ENCODE data around the gene MRTFA.

Gene MRTFA

DNA sequence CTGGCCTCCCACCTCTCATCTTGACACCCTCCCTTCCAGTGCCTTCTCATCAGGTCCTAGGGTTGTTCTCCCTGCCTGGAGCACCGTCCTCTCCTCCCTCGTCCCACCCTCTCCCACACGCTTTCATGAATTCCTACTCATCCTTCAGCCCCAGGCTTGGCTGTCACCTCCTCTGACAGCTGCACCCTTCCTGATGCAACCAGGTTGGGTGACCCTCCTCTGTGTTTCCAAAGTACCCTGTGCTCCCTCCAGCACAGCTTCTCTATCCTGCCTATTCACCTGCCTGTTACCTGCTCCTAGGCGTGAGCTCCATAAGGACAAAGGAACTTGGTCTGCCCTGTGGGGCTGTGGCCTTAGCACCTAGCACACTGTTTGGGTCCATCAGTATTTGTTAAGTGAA is 207.7 kb downstream of the MRTFA start:
- no peak for DNase-seq (ENCODE audit: low read depth in 2 of 2)

DNA sequence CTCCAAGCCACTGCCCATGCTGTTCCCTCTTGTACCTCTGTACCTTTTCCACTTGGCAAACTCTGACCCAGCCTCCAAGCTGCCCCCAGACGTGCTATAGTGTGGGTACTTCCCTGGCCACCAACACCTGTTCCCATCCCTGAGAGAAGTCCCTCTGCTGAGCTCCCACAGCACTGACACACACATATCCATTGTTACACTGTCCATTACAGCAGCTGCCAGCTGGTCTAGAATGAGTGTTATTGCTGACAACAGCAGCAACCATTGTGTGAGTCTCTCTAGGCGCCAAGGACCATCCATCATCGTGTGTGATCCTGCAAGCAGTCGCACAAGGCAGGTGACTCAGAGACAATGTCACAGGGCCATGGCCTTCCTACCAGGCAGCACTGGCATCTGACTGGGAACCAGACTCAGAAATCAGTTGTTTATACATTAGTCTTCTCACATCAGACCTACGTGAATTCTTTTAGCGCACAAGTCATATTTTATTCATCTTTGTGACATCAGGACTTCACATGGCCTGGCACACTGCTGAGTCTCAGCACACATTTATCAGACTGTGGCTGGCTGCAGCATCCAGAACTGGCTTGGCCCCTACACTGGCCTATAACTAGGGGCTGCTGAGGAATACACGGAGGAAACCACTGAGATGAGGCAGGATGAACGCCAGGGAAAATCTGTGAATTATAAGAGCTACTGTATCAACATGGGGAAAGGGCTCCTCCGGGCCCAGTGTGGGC is 209.8 kb downstream of the MRTFA start:
- DNase-seq (ENCODE audit: low read depth in 2 of 2): no peak

DNA sequence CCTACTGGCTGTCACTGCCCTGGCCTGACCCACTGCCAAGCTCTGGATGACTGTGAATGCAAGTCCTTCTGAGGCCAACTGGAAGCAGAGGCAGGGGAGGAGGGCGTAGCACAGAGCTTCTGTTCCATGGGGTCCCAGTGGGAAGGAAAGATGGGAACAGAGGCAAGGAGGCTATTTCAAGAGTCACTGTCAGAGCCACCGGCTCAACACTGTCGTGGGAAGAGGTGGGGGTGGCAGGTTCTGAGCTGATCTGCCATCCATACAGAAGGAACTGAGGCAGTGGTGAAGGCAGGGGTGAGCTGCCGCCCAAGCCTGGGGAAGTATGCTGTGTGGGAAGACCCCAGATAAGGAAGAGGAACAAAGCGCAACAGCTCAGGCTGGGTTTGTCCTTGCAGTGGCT is 211.4 kb downstream of the MRTFA start:
- no peak for DNase-seq (ENCODE audit: low read depth in 2 of 2)

DNA sequence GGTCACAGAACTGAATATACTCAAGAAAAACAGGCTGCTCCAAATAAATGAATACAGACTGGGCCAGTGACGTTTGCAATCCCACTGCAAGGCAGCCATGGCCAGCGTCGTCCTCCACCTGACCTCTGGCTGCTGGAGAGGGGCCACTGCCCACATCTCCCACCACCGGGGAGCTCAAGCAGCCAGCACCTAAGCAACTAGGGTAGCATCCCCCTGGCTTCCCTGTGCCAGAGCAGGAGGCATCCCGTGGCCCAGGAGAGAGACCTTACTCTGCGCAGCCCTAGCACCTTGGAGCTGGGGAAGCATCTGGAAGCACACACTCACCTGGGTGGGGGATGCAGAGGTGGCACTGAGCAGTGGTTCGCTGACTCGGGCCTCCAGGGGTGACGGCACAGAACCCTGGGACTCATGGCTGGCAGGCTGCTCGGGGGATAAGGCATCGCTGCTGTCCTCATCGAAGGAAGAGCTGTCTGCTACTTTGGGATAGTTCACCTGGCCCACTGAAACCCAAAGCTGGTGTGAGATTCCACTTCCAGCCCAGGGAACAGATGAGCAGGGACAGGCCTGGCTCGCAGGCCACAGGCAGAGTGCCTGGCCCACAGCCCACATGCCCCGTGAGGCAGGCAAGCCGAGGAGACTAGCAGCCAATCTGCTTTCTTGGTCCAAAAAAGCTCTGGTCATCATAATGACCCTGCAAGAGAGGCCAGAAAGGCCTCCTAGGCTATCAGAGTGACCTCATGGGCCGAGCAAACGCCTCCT is 212.5 kb downstream of the MRTFA start:
- DNase-seq (ENCODE audit: low read depth in 2 of 2): no peak

DNA sequence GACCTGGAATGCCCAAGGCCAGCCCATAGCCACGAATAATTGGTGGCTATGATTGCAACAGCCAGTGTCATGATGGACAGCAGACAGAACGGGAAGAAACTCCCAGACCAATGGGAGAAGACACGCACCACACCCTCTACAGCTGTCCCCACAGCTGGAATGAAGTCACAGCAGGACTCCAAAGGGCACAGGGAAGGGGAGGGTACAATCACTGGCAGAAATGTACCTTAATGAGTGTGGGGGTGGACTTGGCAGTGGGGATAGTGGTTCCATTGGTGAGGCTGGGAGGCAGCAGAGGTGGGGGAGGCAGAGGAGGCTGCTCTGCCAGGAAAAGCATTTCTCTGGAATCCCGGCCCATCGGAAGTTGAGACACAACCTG is 213.2 kb downstream of the MRTFA start:
- no peak for DNase-seq (ENCODE audit: low read depth in 2 of 2)

DNA sequence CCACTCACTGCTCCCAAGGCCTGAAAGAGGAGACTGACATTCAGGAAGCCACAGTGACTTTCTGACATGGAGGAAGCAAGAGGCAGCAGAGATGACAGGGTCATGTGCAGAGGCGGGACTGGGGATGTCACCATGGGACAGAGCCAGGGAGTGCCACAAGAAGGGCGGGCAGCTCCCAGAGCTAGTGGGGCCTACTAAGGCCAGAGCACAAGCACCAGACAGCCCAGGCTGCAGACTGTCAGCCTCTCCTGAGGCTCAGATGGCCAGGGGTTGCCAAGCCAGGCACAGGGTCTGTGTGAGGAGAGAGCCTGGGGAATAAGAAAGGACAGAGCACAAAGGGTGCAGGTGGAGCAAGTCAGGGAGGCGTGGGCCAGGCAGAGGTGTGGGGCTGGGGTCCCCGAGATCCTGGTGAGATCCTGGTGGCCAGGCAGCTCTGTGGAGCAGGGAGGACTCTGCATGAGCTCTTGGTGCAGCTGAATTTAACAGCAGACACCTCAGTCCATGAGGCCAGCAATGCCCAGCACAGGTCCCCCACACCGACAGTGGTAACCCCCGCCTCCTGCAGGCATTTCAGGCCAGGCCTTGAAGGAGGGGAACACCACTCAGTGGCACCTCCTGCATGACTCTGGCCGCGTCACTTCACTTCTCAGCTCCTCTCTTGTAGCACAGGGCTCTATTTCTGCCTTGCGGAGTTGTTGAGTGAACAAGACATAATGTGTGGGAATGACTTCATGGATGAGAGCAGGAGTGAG is 213.8 kb downstream of the MRTFA start:
- no peak for DNase-seq (ENCODE audit: low read depth in 2 of 2)

DNA sequence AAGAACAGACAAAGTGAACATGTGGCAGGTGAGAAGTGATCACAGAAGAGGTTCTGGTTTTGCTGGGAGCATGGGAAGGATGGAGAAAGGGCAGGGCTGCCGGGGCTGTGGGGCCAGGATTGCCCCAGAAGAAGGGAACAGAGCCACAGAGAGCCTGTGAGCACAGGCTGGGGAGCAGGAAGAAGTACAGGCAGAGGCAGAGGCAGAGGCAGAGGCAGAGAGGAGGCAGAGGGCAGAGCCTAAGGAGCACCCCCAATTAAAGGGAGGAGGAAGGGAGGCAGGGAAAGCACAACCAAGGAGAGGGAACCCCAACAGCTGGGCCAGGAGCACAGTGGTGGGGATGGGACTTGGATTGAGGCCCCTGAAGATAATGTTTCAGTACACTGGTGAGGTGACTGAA is 214.6 kb downstream of the MRTFA start:
- no peak for DNase-seq (ENCODE audit: low read depth in 2 of 2)

DNA sequence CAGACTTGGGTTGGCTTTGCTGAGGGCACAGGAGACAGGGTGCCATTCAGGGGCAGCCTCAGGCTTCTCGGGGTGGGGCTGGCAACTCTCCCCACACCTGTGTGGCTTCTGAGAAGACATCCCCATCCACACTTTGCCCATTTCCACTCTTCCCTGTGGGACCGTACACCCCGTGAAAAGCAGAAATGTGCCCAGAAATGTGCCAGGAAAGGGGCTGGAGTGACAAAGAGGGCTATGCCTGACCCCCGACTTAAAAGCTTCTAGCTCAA is 215.5 kb downstream of the MRTFA start:
- DNase-seq (ENCODE audit: low read depth in 2 of 2): no peak

DNA sequence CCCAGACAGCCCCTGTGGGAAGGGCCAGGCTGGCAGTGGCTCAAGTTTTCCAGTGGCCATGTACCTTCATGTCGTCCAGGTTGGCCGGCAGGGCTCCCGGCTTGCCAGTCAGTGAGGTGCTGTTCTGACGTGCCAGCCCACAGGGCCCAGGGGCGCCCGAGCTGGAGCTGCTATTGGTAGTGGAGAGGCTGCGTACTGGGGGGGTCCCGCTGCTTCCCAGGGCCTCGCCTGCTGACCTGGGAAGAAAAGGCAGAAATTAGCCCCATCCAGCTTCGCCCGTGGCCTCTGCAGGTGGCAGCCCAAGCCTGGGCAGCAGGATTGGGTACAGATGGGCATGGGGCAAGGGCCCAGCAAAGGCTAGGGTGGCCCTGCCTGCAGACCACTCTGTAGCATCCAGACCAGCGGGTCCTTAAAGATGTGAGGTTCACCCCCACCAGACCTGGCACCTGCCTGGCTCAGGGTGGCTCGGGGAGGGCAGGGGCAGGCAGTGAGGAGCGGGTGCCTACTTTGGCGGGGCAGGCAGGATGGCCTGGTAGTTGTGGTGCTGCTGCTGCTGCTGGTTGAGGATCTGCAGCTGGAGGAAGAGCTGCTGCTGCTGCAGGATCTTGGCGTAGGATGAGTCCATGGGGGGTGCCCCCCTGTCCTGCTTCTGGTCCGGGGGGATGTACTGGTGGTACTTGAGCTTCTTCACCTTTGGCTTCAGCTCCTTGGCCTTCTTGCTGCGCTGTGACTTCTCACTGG is 216.0 kb downstream of the MRTFA start:
- DNase-seq (ENCODE audit: low read depth in 2 of 2): no peak

DNA sequence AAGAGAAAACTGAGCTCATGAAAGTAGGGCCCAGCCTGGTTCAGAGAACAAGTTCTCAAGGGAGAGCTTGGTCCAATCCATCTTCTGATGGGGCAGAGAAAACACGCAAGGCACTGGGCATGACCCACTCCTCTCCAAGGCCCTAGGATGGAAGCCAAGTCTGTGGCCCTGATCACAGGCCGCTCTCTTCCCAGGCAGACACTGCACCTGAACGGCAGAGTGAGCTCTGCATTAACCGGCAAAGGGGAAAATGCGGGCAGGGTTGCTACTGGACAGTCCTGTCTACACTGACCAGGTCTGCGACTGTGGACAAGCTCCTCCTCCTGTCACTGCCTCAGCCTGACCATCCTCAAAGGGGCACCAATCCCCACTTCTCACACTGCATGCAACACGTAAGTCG is 216.8 kb downstream of the MRTFA start:
- DNase-seq (ENCODE audit: low read depth in 2 of 2): no peak

DNA sequence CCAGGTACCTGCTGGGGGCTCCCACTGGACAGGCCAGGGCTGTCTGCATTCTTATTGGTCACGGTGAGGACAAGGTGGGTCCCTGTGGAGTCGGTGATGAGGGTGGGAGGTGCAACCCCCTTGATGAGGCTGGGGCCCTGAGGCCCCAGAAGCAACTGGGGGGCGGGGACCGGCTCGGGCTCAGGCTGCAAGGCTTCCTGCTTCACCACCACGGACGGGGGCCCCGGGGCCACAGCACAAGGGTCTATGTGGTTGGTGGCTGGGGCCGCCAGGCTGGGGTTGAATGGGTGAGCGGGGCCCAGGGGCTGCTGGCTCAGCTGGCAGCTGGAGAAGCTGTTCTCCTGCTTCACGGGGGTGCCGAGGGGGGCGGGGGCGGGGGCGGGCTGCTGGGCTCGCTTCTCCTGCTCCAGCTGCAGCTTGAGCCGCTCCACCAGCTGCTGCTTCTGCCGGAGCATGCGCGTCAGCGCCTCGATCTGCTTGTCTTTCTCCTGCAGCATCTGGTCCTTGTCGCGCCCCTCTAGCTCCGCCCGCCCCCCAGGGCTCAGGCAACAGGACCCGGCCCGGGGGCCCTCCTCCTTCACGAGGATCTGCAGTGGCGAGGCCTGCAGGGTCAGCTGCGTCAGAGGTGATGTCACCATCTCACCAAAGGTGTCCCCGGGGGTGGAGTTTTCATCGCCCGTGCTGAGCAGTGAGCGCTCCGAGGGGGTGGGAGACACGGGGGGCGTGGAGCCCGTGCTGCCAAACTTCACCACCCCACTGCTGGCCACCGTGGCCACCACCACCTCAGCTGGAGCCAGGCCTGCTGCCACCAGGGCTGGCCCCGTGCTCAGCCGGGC is 217.9 kb downstream of the MRTFA start:
- DNase-seq (ENCODE audit: low read depth in 2 of 2): no peak

DNA sequence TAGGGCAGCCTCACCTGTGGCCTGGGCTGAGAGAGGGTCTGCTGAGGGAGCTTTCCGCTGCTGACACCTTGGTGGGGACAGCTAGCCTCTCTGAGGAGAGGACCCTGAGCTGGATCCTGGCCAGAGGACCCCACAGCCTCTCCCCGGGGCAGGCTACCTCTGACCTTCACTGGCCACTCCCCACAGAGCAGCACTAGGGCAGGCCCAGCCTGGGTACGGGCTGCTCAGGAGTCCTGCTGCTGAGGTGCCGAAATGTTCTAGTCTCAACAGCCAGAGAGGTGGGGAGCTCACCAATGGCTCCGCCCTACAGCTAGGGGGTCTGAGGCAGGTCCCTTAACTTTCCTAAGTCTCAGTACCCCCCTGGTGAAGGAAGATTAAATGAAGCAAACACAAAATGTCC is 218.6 kb downstream of the MRTFA start:
- DNase-seq (ENCODE audit: low read depth in 2 of 2): no peak

DNA sequence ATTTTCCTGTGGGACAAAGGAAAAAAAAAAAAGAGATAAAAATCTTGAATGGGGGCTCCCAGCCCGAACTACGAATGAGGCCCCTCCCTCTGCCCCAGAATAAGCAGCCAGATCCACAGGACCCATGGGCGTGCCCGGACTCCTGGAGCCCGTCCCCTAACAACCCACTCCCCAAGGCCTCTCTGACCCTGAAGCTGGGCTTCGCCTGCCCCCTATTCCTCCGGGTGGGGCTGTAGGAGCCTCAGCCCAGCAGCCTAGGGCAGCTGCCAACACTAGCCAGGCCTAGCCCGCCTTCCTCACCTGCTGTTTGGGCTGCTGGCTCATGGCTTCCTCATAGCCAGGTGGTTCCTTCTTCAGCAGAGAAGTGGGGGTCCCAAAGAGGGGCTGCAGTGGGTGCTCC is 219.5 kb downstream of the MRTFA start:
- no peak for DNase-seq (ENCODE audit: low read depth in 2 of 2)

DNA sequence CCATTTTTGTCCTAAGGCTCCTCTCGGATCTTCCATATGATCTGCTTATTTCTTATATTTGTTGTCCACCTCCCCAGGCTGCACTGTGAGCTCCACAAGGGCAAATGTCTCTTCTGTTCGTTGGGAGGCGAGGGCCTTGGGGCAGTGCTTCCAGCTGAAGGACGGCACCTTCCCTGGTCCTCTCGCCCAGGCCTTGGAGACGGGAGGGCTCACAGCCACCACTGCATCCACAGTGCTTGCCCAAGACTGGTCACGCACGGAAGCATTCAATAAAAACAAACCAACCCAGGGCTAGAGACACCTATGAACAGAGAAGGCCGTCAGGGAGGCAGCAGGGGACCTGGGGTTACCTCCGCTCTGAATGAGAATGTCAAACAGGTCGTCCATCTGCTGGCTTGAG is 219.9 kb downstream of the MRTFA start:
- no peak for DNase-seq (ENCODE audit: low read depth in 2 of 2)

DNA sequence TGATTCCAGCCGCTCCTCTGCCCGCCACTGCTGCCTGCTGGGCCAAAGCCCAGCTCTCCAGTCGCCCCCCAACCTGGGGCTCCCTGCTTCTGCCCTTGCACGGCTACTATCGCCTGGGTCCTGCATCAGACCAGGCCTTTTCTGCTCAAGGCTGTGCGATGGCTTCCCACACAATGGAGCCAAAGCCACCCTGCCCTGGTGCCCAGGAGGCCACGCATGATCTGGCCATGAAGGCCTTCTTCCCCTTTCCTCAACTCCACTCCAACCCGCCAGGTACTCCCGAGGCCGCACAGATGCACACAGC is 220.3 kb downstream of the MRTFA start:
- DNase-seq (ENCODE audit: low read depth in 2 of 2): no peak

DNA sequence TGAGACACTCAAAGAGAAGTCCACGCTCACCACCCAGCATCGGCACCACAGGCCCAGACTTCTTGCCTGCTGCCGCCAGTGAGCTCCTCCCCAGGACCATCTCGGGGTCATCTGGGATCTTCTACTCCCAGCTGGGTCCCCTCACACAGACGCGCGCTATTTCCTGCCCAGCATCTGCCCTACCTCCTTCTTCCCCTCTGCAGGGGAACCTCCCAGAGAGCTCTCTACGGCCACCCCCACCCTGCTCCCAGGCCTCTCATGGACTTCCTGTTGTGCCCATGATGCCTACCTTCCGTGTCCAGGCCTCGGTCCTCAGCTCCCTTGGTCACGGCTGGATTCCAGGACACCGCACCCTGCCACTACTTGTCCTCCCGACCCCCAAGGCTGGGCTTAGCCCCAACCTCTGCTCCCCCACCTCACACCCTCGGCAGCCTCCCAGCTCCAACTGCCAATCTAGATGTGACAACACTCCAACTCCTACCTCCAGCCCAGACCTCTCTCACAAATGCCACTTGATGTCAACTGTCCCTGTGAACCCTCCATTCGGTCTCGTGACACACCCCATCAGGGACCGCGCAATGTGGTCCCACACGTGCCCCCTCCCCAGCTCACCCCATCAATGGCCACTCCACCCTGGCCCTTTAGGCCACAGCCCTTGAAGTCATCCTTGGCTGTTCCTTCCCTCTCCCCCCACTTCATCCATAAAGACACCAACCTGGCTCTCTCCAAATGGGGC is 220.8 kb downstream of the MRTFA start:
- DNase-seq (ENCODE audit: low read depth in 2 of 2): no peak

DNA sequence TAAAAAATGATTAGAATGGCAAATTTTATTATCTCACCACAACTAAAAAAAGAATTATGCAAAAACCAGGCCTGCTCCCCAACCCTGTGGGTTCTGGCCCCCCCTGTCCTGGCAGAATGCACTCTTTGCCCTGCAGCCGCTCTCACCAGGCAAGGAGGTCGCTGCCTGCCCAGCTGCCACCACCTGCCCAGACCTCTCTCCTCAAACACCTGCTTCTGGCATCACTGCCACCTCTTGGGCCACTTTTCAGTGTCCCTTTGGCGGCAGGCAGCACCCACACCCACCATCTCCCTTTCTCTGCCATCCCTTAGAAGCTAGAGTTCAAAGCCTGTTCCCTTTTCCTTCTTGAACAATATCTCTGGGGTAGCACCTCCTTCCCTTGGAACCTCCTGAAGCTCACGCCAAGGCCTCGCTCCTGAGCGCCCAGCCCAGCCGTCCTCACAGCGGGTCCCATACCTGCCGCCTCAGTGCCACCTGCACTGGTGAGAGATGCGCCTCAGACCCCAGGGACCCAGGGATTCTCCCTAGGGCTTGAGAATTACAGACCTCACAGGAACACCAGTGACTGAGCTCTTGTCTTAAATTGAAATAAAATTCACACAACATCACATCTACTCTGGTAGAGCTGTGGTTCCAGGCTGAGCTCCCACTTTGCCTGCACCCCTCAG is 221.5 kb downstream of the MRTFA start:
- no peak for DNase-seq (ENCODE audit: low read depth in 2 of 2)

DNA sequence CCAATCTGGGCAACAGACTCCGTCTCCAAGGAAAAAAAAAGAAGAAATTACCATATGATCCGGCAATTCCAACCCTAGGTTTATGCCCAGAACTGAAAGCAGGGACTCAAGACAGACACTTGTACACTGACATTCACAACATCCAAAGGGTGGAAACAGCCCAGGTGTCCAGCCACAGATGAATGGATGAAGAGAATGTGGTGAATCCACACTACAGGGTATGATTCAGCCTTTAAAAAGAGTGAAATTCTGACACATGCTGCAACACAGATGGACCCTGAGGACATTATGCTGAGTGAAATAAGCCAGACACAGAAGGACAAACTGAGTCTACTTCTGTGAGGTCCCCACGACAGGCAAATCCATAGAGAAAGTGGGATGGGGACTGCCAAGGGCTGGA is 222.2 kb downstream of the MRTFA start:
- no peak for DNase-seq (ENCODE audit: low read depth in 2 of 2)

DNA sequence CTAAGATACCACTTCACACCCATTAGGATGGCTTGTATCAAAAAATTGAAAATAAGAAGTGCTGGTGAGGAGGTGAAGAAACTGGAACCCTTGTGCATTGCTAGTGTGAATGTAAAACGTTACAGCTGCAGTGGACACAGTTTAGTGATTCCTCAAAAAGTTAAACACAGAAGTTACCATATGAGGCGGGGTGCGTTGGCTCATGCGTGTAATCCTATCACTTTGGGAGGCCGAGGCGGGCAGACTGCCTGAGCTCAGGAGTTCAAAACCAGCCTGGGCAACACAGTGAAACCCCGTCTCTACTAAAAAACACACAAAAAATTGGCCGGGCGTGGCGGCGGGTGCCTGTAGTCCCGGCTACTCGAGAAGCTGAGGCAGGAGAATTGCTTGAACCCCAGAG is 222.6 kb downstream of the MRTFA start:
- DNase-seq (ENCODE audit: low read depth in 2 of 2): no peak

DNA sequence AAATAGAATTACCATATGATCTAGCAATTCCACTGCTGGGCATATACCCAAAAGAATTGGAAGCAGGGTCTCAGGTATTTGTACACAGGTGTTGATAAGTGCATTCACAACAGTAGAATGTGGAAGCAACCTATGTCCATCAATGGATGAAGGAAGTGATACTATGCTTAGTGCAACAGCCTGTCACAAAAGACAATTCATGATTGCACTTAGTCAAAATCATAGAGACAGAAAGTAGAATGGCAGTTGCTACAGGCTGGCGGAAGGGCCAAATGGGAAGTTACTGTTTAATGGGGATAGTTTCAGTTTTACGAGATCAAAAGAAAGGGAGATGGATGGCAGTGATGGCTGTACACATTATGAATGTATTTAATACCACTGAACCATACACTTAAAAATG is 224.1 kb downstream of the MRTFA start:
- no peak for DNase-seq (ENCODE audit: low read depth in 2 of 2)

DNA sequence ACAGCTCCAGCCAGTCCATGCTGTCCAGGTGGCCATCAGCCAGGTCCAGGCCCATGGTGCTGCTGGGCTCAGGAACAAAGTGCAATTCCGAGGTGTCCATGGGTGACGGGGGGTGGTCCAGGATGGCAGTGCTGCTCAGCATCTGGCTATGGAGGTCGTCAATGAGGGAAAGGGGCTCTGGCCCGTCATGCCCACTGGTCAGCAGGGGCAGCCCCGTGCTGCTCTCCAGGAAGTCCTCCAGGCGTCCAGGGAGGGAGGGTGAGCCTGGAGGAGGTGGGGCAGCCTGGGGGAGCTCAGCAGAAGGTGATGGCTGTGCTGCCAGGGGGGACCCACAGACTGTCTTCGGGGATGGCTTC is 225.0 kb downstream of the MRTFA start:
- DNase-seq (ENCODE audit: low read depth in 2 of 2): no peak
